K562 (cell line): ENCODE measurements around the gene APOB. TPM values are rescaled to one million over a fixed set of nuclear protein-coding genes. Genes with fewer than 3 reads are reported as not detected.

Experiments used
- ATAC-seq: fragments of 200-7000 bp; cut with Tn5 transposase; 3 replicates; pipeline ENCODE4 v1.9.1; 2020; ENCODE audit warnings: moderate library complexity
- BruUV-seq: library from RNA; stranded (reverse); fragments of 400-500 nt; replicated peaks from 2 replicates; lab custom pipeline; 2021; lab: Mats Ljungman, UMichigan
- CTCF ChIA-PET: fragments of 300-600 bp; formaldehyde crosslinking; extraction: SDS; loops from one replicate; lab custom pipeline; 2021; ENCODE audit warnings: low intra/inter-chr PET ratio; lab: Yijun Ruan, JAX
- POLR2A ChIA-PET: fragments of 300-600, 350-650 bp; sonication (Branson Sonifier 250); formaldehyde crosslinking; extraction: SDS; loops from one replicate; lab custom pipeline; 2021; ENCODE audit warnings: antibody characterized with exemption, inconsistent platforms; lab: Yijun Ruan, JAX
- DNase-seq, 4 experiments: peaks; one replicate each; pipeline versions ENCODE4 v3.0.0 to v3.0.0-alpha.2; 2011 to 2018; ENCODE audit warnings: low spot score in 3 of 4, mixed read lengths in 3 of 4; ENCODE audit errors: extremely low read depth in 1 of 4
- FAIRE-seq: peaks from 2 replicates; lab custom pipeline; 2011; peaks lifted over from hg19 to GRCh38; lab: Jason Lieb, UNC
- H2AFZ ChIP-seq: 2 replicates; pipeline ENCODE4 v1.6.0; 2011; ENCODE audit warnings: low read depth, low read length, control low read depth, inconsistent platforms
- H3K27ac ChIP-seq: fragments of 200-600 bp; 3 replicates; pipeline ENCODE4 v1.8.0; 2011; ENCODE audit warnings: low read depth, mild to moderate bottlenecking, control low read depth, inconsistent platforms, low read length, moderate library complexity, mixed read lengths; ENCODE audit errors: extremely low read depth
- H3K27me3 ChIP-seq, 2 experiments: fragments of 300-600 bp in 1 of 2; 2 replicates in 1 of 2; 3 replicates in 1 of 2; pipeline versions ENCODE4 v1.6.0 to v1.8.0; 2011; ENCODE audit warnings: inconsistent platforms in 2 of 2, low read length in 2 of 2, mild to moderate bottlenecking in 1 of 2, mixed read lengths in 1 of 2, moderate library complexity in 1 of 2; ENCODE audit not compliant: control insufficient read depth in 2 of 2, insufficient read depth in 2 of 2
- H3K36me3 ChIP-seq: fragments of 300-600 bp; 3 replicates; pipeline ENCODE4 v1.8.0; 2011; ENCODE audit warnings: mild to moderate bottlenecking, low read length, inconsistent platforms; ENCODE audit not compliant: control insufficient read depth, insufficient read depth
- H3K4me1 ChIP-seq, 2 experiments: fragments of 200-600 bp in 1 of 2; replicated peaks in 1 of 2; 2 replicates in 1 of 2; 3 replicates in 1 of 2; pipeline versions ENCODE4 v1.5.1 to v1.8.0; 2011; ENCODE audit warnings: inconsistent platforms in 2 of 2, low read length in 2 of 2, mild to moderate bottlenecking in 1 of 2, mixed read lengths in 1 of 2, moderate library complexity in 1 of 2; ENCODE audit not compliant: control insufficient read depth in 2 of 2, insufficient read depth in 2 of 2
- H3K4me2 ChIP-seq: 2 replicates; pipeline ENCODE4 v1.6.1; 2011; ENCODE audit warnings: low read length, control low read depth, inconsistent platforms, mixed read lengths; ENCODE audit not compliant: insufficient read depth
- H3K4me3 ChIP-seq: fragments of 200-600 bp; sonication (generic), shearing (Covaris generic); 2 replicates; pipeline ENCODE4 v1.5.1; 2016; ENCODE audit warnings: control low read depth, inconsistent platforms
- H3K79me2 ChIP-seq: fragments of 200-600 bp; 3 replicates; pipeline ENCODE4 v1.8.0; 2011; ENCODE audit warnings: low read length, inconsistent platforms; ENCODE audit not compliant: control insufficient read depth, insufficient read depth
- H3K9ac ChIP-seq, 2 experiments: 2 replicates each; pipeline versions ENCODE4 v1.6.0 to v1.6.1; 2011; ENCODE audit warnings: low read depth in 2 of 2, low read length in 2 of 2, control low read depth in 1 of 2, inconsistent platforms in 1 of 2, mild to moderate bottlenecking in 1 of 2, mixed read lengths in 1 of 2; ENCODE audit not compliant: insufficient read depth in 1 of 2
- H3K9me1 ChIP-seq: one replicate; pipeline ENCODE4 v1.6.0; 2011; ENCODE audit warnings: inconsistent platforms, mild to moderate bottlenecking, low read length, moderate library complexity; ENCODE audit not compliant: control insufficient read depth, insufficient read depth
- H3K9me3 ChIP-seq: replicated peaks from 2 replicates; pipeline ENCODE4 v1.5.1; 2011; ENCODE audit warnings: low read depth, low read length, inconsistent platforms; ENCODE audit not compliant: control insufficient read depth, insufficient read depth
- H4K20me1 ChIP-seq: replicated peaks from 2 replicates; pipeline ENCODE4 v1.6.1; 2011; ENCODE audit warnings: low read length, inconsistent platforms, mixed read lengths; ENCODE audit not compliant: control insufficient read depth, insufficient read depth
- CC2D1A ChIP-seq: fragments of 450-650 bp; IDR thresholded peaks from 2 replicates; pipeline ENCODE4 v1.6.1; 2017; ENCODE audit warnings: mild to moderate bottlenecking
- CHD1 ChIP-seq: fragments of 200-600 bp; sonication (generic); IDR thresholded peaks from one replicate; pipeline ENCODE4 v1.6.1; 2012; ENCODE audit warnings: mild to moderate bottlenecking, moderate library complexity, low read length, inconsistent platforms
- CREB5 ChIP-seq: fragments of 250-450 bp; sonication (Bioruptor Pico); IDR thresholded peaks from 2 replicates; pipeline ENCODE4 v1.5.0; 2020; ENCODE audit warnings: mild to moderate bottlenecking
- GABPB2 ChIP-seq: fragments of 250-450 bp; sonication (Bioruptor Pico); conservative IDR thresholded peaks from 2 replicates; pipeline ENCODE4 v1.5.1; 2021; ENCODE audit warnings: mild to moderate bottlenecking
- PTTG1 ChIP-seq: fragments of 450-650 bp; IDR thresholded peaks from 2 replicates; pipeline ENCODE4 v1.6.1; 2016; ENCODE audit warnings: low read depth, mild to moderate bottlenecking, missing genetic modification characterization, missing compliant biosample characterization
- RFX5 ChIP-seq: IDR thresholded peaks from 2 replicates; pipeline ENCODE4 v1.6.1; 2011; ENCODE audit warnings: low read depth, mild to moderate bottlenecking, improper control_type of control experiment, low read length
- SMC3 ChIP-seq: conservative IDR thresholded peaks from 2 replicates; pipeline ENCODE4 v1.6.1; 2011; ENCODE audit warnings: low read depth, low read length, improper control_type of control experiment; ENCODE audit not compliant: insufficient read depth
- TARDBP ChIP-seq: fragments of 450-650 bp; IDR thresholded peaks from 2 replicates; pipeline ENCODE4 v1.6.1; 2016
- ZNF134 ChIP-seq: fragments of 250-450 bp; sonication (Bioruptor Pico); conservative IDR thresholded peaks from 2 replicates; pipeline ENCODE4 v1.4.0; 2020
- ZNF232 ChIP-seq: sonication (generic); formaldehyde crosslinking; IDR thresholded peaks from 2 replicates; pipeline ENCODE4 v1.8.0; 2022; ENCODE audit warnings: mild to moderate bottlenecking, missing genetic modification reagents
- ZNF76 ChIP-seq: fragments of 250-450 bp; sonication (Bioruptor Pico); IDR thresholded peaks from 2 replicates; pipeline ENCODE4 v1.4.0; 2020; ENCODE audit warnings: mild to moderate bottlenecking, moderate library complexity, borderline replicate concordance
- ZNF766 ChIP-seq: fragments of 200-800 bp; sonication (Bioruptor generic); conservative IDR thresholded peaks from 2 replicates; pipeline ENCODE4 v1.6.1; 2016; ENCODE audit warnings: missing genetic modification characterization, missing compliant biosample characterization
- WGBS: fragments of 100-300 bp; shearing (Covaris generic); methylation state at CpG from one replicate; pipeline ENCODE4 v1.1.6; 2016; ENCODE audit warnings: low coverage, mixed read lengths; ENCODE audit not compliant: insufficient coverage; ENCODE audit errors: missing lambda C conversion rate; 5-methylcytosine and 5-hydroxymethylcytosine counted together
- in situ Hi-C: fragments of 300-500 bp; cut with MboI; formaldehyde crosslinking; loops from 4 replicates; pipeline ENCODE4 v1.15.0; 2018; ENCODE audit warnings: inconsistent platforms, mixed read lengths
- intact Hi-C: fragments of 100-400 bp; cut with micrococcal nuclease; formaldehyde crosslinking; loops from 2 replicates; pipeline ENCODE4 v1.14.2; 2022
- polyA plus RNA-seq, 8 experiments: library from polyadenylated mRNA; depleted of rRNA in 4 of 8; stranded (reverse) in 5 of 8; unstranded in 3 of 8; fragments of >200 nt; fragmentation: Nextera tagmentation in 2 of 8; fragmentation: Illumina TruSeq in 1 of 8; extraction: Ambion mirVana in 2 of 8; extraction: Trizol in 1 of 8; gene quantifications; 2 replicates each; pipeline versions ENCODE4 v1.2.1 to v1.2.3, GENCODE V29; 2011 to 2014; ENCODE audit warnings: inconsistent platforms in 1 of 8, missing spikeins in 1 of 8
- total RNA-seq, 7 experiments: library from RNA; depleted of rRNA in 6 of 7; stranded (reverse); fragments of >200 nt in 6 of 7; fragmentation: Illumina TruSeq in 2 of 7; extraction: Trizol in 2 of 7; gene quantifications; 2 replicates each; pipeline versions ENCODE4 v1.2.1 to v1.2.3, GENCODE V29; 2011 to 2021; ENCODE audit warnings: low replicate concordance in 1 of 7
- TF ChIP-seq, protein P1 (sequence below), 2 experiments: fragments of 150-350 bp in 1 of 2; IDR thresholded peaks; 2 replicates each; pipeline ENCODE4 v1.6.1; 2012 to 2016; ENCODE audit warnings: low read depth in 2 of 2, low read length in 2 of 2, mild to moderate bottlenecking in 1 of 2, moderate library complexity in 1 of 2
- TF ChIP-seq, protein P2 (sequence below): sonication (generic); formaldehyde crosslinking; IDR thresholded peaks from 2 replicates; pipeline ENCODE4 v1.8.1; 2023; ENCODE audit warnings: mild to moderate bottlenecking, missing genetic modification reagents

Gene APOB
- total and polyA plus RNA-seq, 9 of the 15 experiments (the other 6 are each of a cell fraction or from before 2014, with no cell fraction given) = 0.73 TPM; not detected in 8

- Histone ChIP-seq H3K9ac (no peak overlapping the region), H3K4me2 (no peak overlapping the region), H3K9me1 (no peaks in the 10 kb centered on the region), H3K27ac (no peak overlapping the region), H4K20me1 (no peaks in the 10 kb centered on the region), H3K4me1 (no peaks in the 10 kb centered on the region), H3K79me2 (no peaks in the 10 kb centered on the region), H3K4me3 (no peak overlapping the region), H3K36me3 (no peaks in the 10 kb centered on the region), H3K27me3 (no peaks in the 10 kb centered on the region), H2AFZ (no peak overlapping the region), H3K9me3 (no peaks in the 10 kb centered on the region)
- intact Hi-C loops = no loop called here
- no peak for FAIRE-seq
- in situ Hi-C loops = no loop called here
- ATAC-seq = no peak
- DNase-seq = no peak
- ChIA-PET POLR2A (no interaction called here), CTCF (no interaction called here)
- 0% methylated on average over 3 of the region's 3 CpGs for WGBS
- no TSS peak for BruUV-seq
- TF ChIP-seq SMC3 (no peak), CC2D1A (no peak), CHD1 (no peak), RFX5 (no peak), ZNF76 (CRISPR knock-in tag) (no peak), GABPB2 (CRISPR knock-in tag) (no peak), CREB5 (CRISPR knock-in tag) (no peak), PTTG1 (tag) (no peak), ZNF766 (CRISPR knock-in tag) (no peak), TARDBP (no peak), ZNF134 (CRISPR knock-in tag) (no peak), ZNF232 (CRISPR knock-in tag) (no peak)
- TF ChIP-seq, protein P1, sequence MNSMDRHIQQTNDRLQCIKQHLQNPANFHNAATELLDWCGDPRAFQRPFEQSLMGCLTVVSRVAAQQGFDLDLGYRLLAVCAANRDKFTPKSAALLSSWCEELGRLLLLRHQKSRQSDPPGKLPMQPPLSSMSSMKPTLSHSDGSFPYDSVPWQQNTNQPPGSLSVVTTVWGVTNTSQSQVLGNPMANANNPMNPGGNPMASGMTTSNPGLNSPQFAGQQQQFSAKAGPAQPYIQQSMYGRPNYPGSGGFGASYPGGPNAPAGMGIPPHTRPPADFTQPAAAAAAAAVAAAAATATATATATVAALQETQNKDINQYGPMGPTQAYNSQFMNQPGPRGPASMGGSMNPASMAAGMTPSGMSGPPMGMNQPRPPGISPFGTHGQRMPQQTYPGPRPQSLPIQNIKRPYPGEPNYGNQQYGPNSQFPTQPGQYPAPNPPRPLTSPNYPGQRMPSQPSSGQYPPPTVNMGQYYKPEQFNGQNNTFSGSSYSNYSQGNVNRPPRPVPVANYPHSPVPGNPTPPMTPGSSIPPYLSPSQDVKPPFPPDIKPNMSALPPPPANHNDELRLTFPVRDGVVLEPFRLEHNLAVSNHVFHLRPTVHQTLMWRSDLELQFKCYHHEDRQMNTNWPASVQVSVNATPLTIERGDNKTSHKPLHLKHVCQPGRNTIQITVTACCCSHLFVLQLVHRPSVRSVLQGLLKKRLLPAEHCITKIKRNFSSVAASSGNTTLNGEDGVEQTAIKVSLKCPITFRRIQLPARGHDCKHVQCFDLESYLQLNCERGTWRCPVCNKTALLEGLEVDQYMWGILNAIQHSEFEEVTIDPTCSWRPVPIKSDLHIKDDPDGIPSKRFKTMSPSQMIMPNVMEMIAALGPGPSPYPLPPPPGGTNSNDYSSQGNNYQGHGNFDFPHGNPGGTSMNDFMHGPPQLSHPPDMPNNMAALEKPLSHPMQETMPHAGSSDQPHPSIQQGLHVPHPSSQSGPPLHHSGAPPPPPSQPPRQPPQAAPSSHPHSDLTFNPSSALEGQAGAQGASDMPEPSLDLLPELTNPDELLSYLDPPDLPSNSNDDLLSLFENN (IDR thresholded peaks at IDR 0.05; ENCODE audit: low read depth in 2 of 2, low read length in 2 of 2) = no peak
- TF ChIP-seq, protein P2, sequence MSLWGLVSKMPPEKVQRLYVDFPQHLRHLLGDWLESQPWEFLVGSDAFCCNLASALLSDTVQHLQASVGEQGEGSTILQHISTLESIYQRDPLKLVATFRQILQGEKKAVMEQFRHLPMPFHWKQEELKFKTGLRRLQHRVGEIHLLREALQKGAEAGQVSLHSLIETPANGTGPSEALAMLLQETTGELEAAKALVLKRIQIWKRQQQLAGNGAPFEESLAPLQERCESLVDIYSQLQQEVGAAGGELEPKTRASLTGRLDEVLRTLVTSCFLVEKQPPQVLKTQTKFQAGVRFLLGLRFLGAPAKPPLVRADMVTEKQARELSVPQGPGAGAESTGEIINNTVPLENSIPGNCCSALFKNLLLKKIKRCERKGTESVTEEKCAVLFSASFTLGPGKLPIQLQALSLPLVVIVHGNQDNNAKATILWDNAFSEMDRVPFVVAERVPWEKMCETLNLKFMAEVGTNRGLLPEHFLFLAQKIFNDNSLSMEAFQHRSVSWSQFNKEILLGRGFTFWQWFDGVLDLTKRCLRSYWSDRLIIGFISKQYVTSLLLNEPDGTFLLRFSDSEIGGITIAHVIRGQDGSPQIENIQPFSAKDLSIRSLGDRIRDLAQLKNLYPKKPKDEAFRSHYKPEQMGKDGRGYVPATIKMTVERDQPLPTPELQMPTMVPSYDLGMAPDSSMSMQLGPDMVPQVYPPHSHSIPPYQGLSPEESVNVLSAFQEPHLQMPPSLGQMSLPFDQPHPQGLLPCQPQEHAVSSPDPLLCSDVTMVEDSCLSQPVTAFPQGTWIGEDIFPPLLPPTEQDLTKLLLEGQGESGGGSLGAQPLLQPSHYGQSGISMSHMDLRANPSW (CRISPR knock-in tag) = no peak
These were observed 8.9 kb downstream of the APOB start for GRCh38 chr2:21034972-21035279.
